ENCODE measurements around the gene TCP1. TPM values are rescaled to one million over a fixed set of nuclear protein-coding genes. Genes with fewer than 3 reads are reported as not detected.
A peak's percentile ranks its signal among the peaks of the same experiment; 100 is the strongest.

Gene TCP1
- total and polyA plus RNA-seq, 2 experiments from 2014 or later: 222 to 346 TPM

GRCh38 chr6:159778131-159778530 lies 11.3 kb downstream of the TCP1 start:
- peaks cover 9% of the 10 kb centered on the region for H3K27me3 Mint-ChIP-seq (ENCODE audit: insufficient read depth, low read depth, poor library complexity)

More at GRCh38 chr6:159778131-159778530, 11.3 kb downstream of the TCP1 start:
- H4K20me1 ChIP-seq (replicated peaks; ENCODE audit: insufficient read depth): peaks cover 35% of the 10 kb centered on the region
- H3K36me3 ChIP-seq (ENCODE audit: insufficient read depth): peaks cover 87% of the 10 kb centered on the region
- H3K4me2 ChIP-seq: no peak overlapping the region
- no peaks in the 10 kb centered on the region for H3K4me1 ChIP-seq (ENCODE audit: insufficient read depth)
- H2AFZ ChIP-seq: no peak overlapping the region
- Mint-ChIP-seq H3K36me3 (ENCODE audit: low read depth) (peaks cover 94% of the 10 kb centered on the region), H3K9me3 (no peaks in the 10 kb centered on the region), H3K4me1 (no peaks in the 10 kb centered on the region), H3K4me3 (no peak overlapping the region), H3K27ac (no peak overlapping the region)
- no peaks in the 10 kb centered on the region for H3K9me2 ChIP-seq (ENCODE audit: insufficient read depth)
- peaks cover 23% of the 10 kb centered on the region for H3K79me2 ChIP-seq (replicated peaks; ENCODE audit: insufficient read depth)
- peaks cover 34% of the 10 kb centered on the region for H3F3A ChIP-seq (replicated peaks; ENCODE audit: low read depth)
- no peak overlapping the region for H3K4me3 ChIP-seq
- ATAC-seq: no peak
- 0 out of 2 replicates have a peak overlapping the region, but pooled peaks have one; percentile 7 for H3K27ac ChIP-seq (ENCODE audit: low read depth)
- TF ChIP-seq REST (IDR thresholded peaks at IDR 0.05; ENCODE audit: unreplicated experiment) (no peak), ETS1 (IDR thresholded peaks at IDR 0.05) (no peak), EZH2 (IDR thresholded peaks at IDR 0.05; ENCODE audit: low read depth, unreplicated experiment) (no peak), ZNF462 (CRISPR knock-in tag; IDR thresholded peaks at IDR 0.05) (no peak), STAT1 (IDR thresholded peaks at IDR 0.05; ENCODE audit: unreplicated experiment) (no peak), ZNF114 (CRISPR knock-in tag; IDR thresholded peaks at IDR 0.05) (no peak), ZNF331 (CRISPR knock-in tag; IDR thresholded peaks at IDR 0.05; ENCODE audit: low read depth) (no peak), EZH2phosphoT487 (IDR thresholded peaks at IDR 0.05; ENCODE audit: unreplicated experiment) (no peak), CREB1 (CRISPR knock-in tag; IDR thresholded peaks at IDR 0.05; ENCODE audit: low read depth) (no peak), POLR2AphosphoS5 (IDR thresholded peaks at IDR 0.05; ENCODE audit: low read depth) (no peak), JUNB (IDR thresholded peaks at IDR 0.05; ENCODE audit: unreplicated experiment) (no peak), CTCF (conservative IDR thresholded peaks at IDR 0.05; ENCODE audit: low read depth in 2 of 2) (no peak), NANOG (IDR thresholded peaks at IDR 0.05; ENCODE audit: borderline replicate concordance) (no peak)
- no peak for DNase-seq (ENCODE audit: low spot score)
- H3K27me3 ChIP-seq (ENCODE audit: insufficient read depth): no peaks in the 10 kb centered on the region

Measured in GM23338 (cell line).